Right lobe of liver (tissue), 6 donors: ENCODE results near the gene IGFBP2. TPM values are rescaled to one million over a fixed set of nuclear protein-coding genes. Genes with fewer than 3 reads are reported as not detected.

Source experiments
- ATAC-seq, 4 donors: fragments of 200-7000 bp; cut with Tn5 transposase; one replicate each; pipeline ENCODE4 v1.9.1; 2020; ENCODE audit warnings: mild to moderate bottlenecking in 4 of 4, moderate library complexity in 4 of 4
- DNase-seq, 3 donors: peaks; one replicate each; pipeline ENCODE4 v3.0.0-alpha.2; 2020
- H3K27ac ChIP-seq, 3 donors: fragments of 200-600 bp; one replicate each; pipeline ENCODE4 v1.8.0; 2022
- H3K27me3 ChIP-seq, 2 donors: fragments of 200-600 bp; one replicate each; pipeline ENCODE4 v1.8.0; 2022
- H3K36me3 ChIP-seq, 4 donors: fragments of 200-600 bp; sonication (generic) in 1 of 4; one replicate each; pipeline versions ENCODE4 v1.5.1 to v1.8.0; 2017 to 2022; ENCODE audit warnings: control low read depth in 1 of 4
- H3K4me1 ChIP-seq, 4 donors: fragments of 200-600 bp; sonication (generic) in 1 of 4; one replicate each; pipeline versions ENCODE4 v1.5.1 to v1.8.0; 2017 to 2022; ENCODE audit warnings: control low read depth in 1 of 4
- H3K4me3 ChIP-seq, 3 donors: fragments of 200-600 bp; one replicate each; pipeline ENCODE4 v1.8.0; 2022
- H3K9me3 ChIP-seq, 4 donors: fragments of 200-600 bp; sonication (generic) in 1 of 4; one replicate each; pipeline versions ENCODE4 v1.5.1 to v1.8.0; 2017 to 2022; ENCODE audit warnings: control low read depth in 1 of 4
- CTCF ChIP-seq, 4 donors: fragments of 200-600 bp in 3 of 4; fragments of 450-650 bp in 1 of 4; IDR thresholded peaks; one replicate each; pipeline versions ENCODE4 v1.5.1 to v1.8.0; 2016 to 2022; ENCODE audit warnings: antibody characterized with exemption in 4 of 4, mild to moderate bottlenecking in 2 of 4
- POLR2A ChIP-seq: fragments of 450-650 bp; IDR thresholded peaks from one replicate; pipeline ENCODE4 v1.6.1; 2017; ENCODE audit warnings: antibody characterized with exemption, mild to moderate bottlenecking
- WGBS: methylation state at CpG from one replicate; pipeline ENCODE4 v1.1.6; 2018; ENCODE audit warnings: low coverage, low lambda C conversion rate; ENCODE audit not compliant: insufficient coverage; ENCODE audit errors: missing lambda C conversion rate; 5-methylcytosine and 5-hydroxymethylcytosine counted together
- intact Hi-C, 2 donors: fragments of 100-400 bp; cut with DNase I; formaldehyde crosslinking; loops; one replicate each; pipeline versions ENCODE4 v1.11.2 to v1.14.1; 2022
- total RNA-seq, 6 experiments: library from RNA; depleted of rRNA in 2 of 6; stranded (reverse); fragments of >200 nt in 2 of 6; fragmentation: NEBNext Ultra II Directional in 3 of 6; extraction: Animal tissue kit (Norgen Biotek cat#: 25700) in 3 of 6; gene quantifications; one replicate each; pipeline versions ENCODE4 v1.1.0 to v1.2.4, GENCODE V29; 2016 to 2023
- donor health status: DM: no; HTN: yes; CAD: no.
- donor health status: DM: no; HTN: no; CAD: no.
- donor health status: DM: no; HTN: no; CAD: no.
- donor health status: DM: no; HTN: yes; CAD: no.
- donor health status: DM: no; HTN: yes; CAD: no.

Gene IGFBP2
- total RNA-seq, 6 experiments from 2014 or later: 276 to 1,091 (median 406) TPM

GRCh38 chr2:216688731-216689340, 55.6 kb downstream of the IGFBP2 start:
- Histone ChIP-seq H3K4me1 (peaks cover 0 to 8% (median 0%) of the 10 kb centered on the region in 4 donors), H3K27ac (no peak overlapping the region), H3K27me3 (peaks cover 0 to under 1% of the 10 kb centered on the region in 2 donors), H3K9me3 (no peaks in the 10 kb centered on the region), H3K4me3 (no peak overlapping the region), H3K36me3 (no peaks in the 10 kb centered on the region)
- 68% methylated on average over 6 of the region's 9 CpGs for WGBS
- DNase-seq (peak in 1 of 3 donors; percentile 13), ATAC-seq (no peak)
- intact Hi-C loops: loop anchor here in 1 of 2 donors (10.0 kb wide), 2 partner anchors 466 to 826 kb away; no protein-coding TSS in a partner anchor
- TF ChIP-seq POLR2A (no peak), CTCF (IDR thresholded peaks at IDR 0.05) (no peak)

- peak in 1 of 3 donors; percentile 20 for DNase-seq
Measured at GRCh38 chr2:216689397-216689796, 56.2 kb downstream of the IGFBP2 start.

GRCh38 chr2:216690456-216690852, 57.2 kb downstream of the IGFBP2 start:
- Histone ChIP-seq H3K27me3 (peaks cover 0 to 16% of the 10 kb centered on the region in 2 donors), H3K27ac (no peak overlapping the region)

More at GRCh38 chr2:216689397-216689796, 56.2 kb downstream of the IGFBP2 start:
- peaks cover 0 to 13% (median 2%) of the 10 kb centered on the region in 4 donors for H3K4me1 ChIP-seq
- TF ChIP-seq POLR2A (no peak), CTCF (IDR thresholded peaks at IDR 0.05) (no peak)
- H3K36me3 ChIP-seq: no peaks in the 10 kb centered on the region
- WGBS: 80% methylated on average over 1 of the region's 3 CpGs
- no peak overlapping the region for H3K4me3 ChIP-seq
- no peaks in the 10 kb centered on the region for H3K9me3 ChIP-seq
- no peak for ATAC-seq
- peaks cover 0 to 6% of the 10 kb centered on the region in 2 donors for H3K27me3 ChIP-seq
- H3K27ac ChIP-seq: no peak overlapping the region
- intact Hi-C loops: loop anchor here in 1 of 2 donors (10.0 kb wide), 2 partner anchors 465 to 825 kb away; no protein-coding TSS in a partner anchor

More at GRCh38 chr2:216690456-216690852, 57.2 kb downstream of the IGFBP2 start:
- Histone ChIP-seq H3K36me3 (no peaks in the 10 kb centered on the region), H3K4me3 (no peak overlapping the region), H3K4me1 (peaks cover 0 to 23% (median 7%) of the 10 kb centered on the region in 4 donors), H3K9me3 (no peaks in the 10 kb centered on the region)
- 27% methylated on average over 4 of the region's 6 CpGs for WGBS
- no peak for ATAC-seq
- no peak for DNase-seq
- TF ChIP-seq POLR2A (no peak), CTCF (IDR thresholded peaks at IDR 0.05) (no peak)
- intact Hi-C loops: no loop called here
